ENCODE results near the gene ISX.
"Not testable (repeated sequence)": the region's sequence is repeated elsewhere in the genome, so short reads cannot be mapped to it uniquely, and the experiment has no call there.

Gene ISX

GRCh38 chr22:35023692-35024363 lies 42.1 kb upstream of the ISX start:
- TF ChIP-seq CTCF (IDR thresholded peaks at IDR 0.05; ENCODE audit: control insufficient read depth, insufficient read depth, low read depth, low read length, missing control alignments): peak; percentile 65
- no peak for DNase-seq (ENCODE audit: low read depth)
- no peak overlapping the region for H3K4me3 ChIP-seq (ENCODE audit: control insufficient read depth, low read depth, low read length)

GRCh38 chr22:35024364-35024692 lies 41.6 kb upstream of the ISX start:
- no peak overlapping the region for H3K4me3 ChIP-seq (ENCODE audit: control insufficient read depth, low read depth, low read length)
- DNase-seq (ENCODE audit: low read depth): no peak
- no peak for TF ChIP-seq CTCF (IDR thresholded peaks at IDR 0.05; ENCODE audit: control insufficient read depth, insufficient read depth, low read depth, low read length, missing control alignments)

- not testable (repeated sequence) for DNase-seq (ENCODE audit: low read depth); H3K4me3 ChIP-seq (ENCODE audit: control insufficient read depth, low read depth, low read length)
Measured at GRCh38 chr22:35030112-35030511, 35.8 kb upstream of the ISX start.

- TF ChIP-seq CTCF (IDR thresholded peaks at IDR 0.05; ENCODE audit: control insufficient read depth, insufficient read depth, low read depth, low read length, missing control alignments): no peak
- DNase-seq (ENCODE audit: low read depth): no peak
- no peak overlapping the region for H3K4me3 ChIP-seq (ENCODE audit: control insufficient read depth, low read depth, low read length)
Measured at GRCh38 chr22:35032571-35032970, 33.4 kb upstream of the ISX start.

GRCh38 chr22:35033635-35034296 lies 32.2 kb upstream of the ISX start:
- no peak for TF ChIP-seq CTCF (IDR thresholded peaks at IDR 0.05; ENCODE audit: control insufficient read depth, insufficient read depth, low read depth, low read length, missing control alignments)
- DNase-seq (ENCODE audit: low read depth): no peak
- H3K4me3 ChIP-seq (ENCODE audit: control insufficient read depth, low read depth, low read length): no peak overlapping the region

GRCh38 chr22:35034963-35035362 lies 31.0 kb upstream of the ISX start:
- no peak overlapping the region for H3K4me3 ChIP-seq (ENCODE audit: control insufficient read depth, low read depth, low read length)
- no peak for TF ChIP-seq CTCF (IDR thresholded peaks at IDR 0.05; ENCODE audit: control insufficient read depth, insufficient read depth, low read depth, low read length, missing control alignments)
- no peak for DNase-seq (ENCODE audit: low read depth)

GRCh38 chr22:35037089-35037488 lies 28.9 kb upstream of the ISX start:
- DNase-seq (ENCODE audit: low read depth): no peak
- no peak for TF ChIP-seq CTCF (IDR thresholded peaks at IDR 0.05; ENCODE audit: control insufficient read depth, insufficient read depth, low read depth, low read length, missing control alignments)
- no peak overlapping the region for H3K4me3 ChIP-seq (ENCODE audit: control insufficient read depth, low read depth, low read length)

Data from AG09309 (cell line).